Hepatocyte (in vitro differentiated cells): ENCODE measurements around the gene RPN2. TPM values are rescaled to one million over a fixed set of nuclear protein-coding genes. Genes with fewer than 3 reads are reported as not detected.

Source experiments
- DNase-seq: peaks from one replicate; pipeline ENCODE4 v3.0.0-alpha.2; 2016; ENCODE audit warnings: low spot score
- H2AFZ ChIP-seq: fragments of 200-600 bp; sonication (generic); 2 replicates; pipeline ENCODE4 v1.6.0; 2016; ENCODE audit warnings: antibody characterized with exemption, mild to moderate bottlenecking
- H3K27ac ChIP-seq: fragments of 200-600 bp; sonication (generic); 2 replicates; pipeline ENCODE4 v1.5.1; 2016; ENCODE audit warnings: mild to moderate bottlenecking
- H3K27me3 ChIP-seq: fragments of 200-600 bp; sonication (generic); 2 replicates; pipeline ENCODE4 v1.6.1; 2016
- H3K36me3 ChIP-seq: fragments of 200-600 bp; sonication (generic); replicated peaks from 2 replicates; pipeline ENCODE4 v1.5.1; 2016; ENCODE audit warnings: low read depth; ENCODE audit not compliant: insufficient read depth
- H3K4me1 ChIP-seq: fragments of 200-600 bp; sonication (generic); 2 replicates; pipeline ENCODE4 v1.5.1; 2016; ENCODE audit warnings: mild to moderate bottlenecking, moderate library complexity; ENCODE audit not compliant: insufficient read depth
- H3K4me2 ChIP-seq: fragments of 200-600 bp; sonication (generic); 2 replicates; pipeline ENCODE4 v1.6.0; 2016
- H3K4me3 ChIP-seq: fragments of 200-600 bp; sonication (generic); 2 replicates; pipeline ENCODE4 v1.5.1; 2016; ENCODE audit warnings: mild to moderate bottlenecking
- H3K79me2 ChIP-seq: fragments of 200-600 bp; sonication (generic); 2 replicates; pipeline ENCODE4 v1.6.0; 2017; ENCODE audit warnings: mild to moderate bottlenecking
- H3K9me2 ChIP-seq: fragments of 200-600 bp; sonication (generic); replicated peaks from 2 replicates; pipeline ENCODE4 v1.6.0; 2017; ENCODE audit warnings: mild to moderate bottlenecking; ENCODE audit not compliant: insufficient read depth
- H3K9me3 ChIP-seq: fragments of 200-600 bp; sonication (generic); 2 replicates; pipeline ENCODE4 v1.5.1; 2016; ENCODE audit warnings: low read depth, mild to moderate bottlenecking
- H4K20me1 ChIP-seq: fragments of 200-600 bp; sonication (generic); 2 replicates; pipeline ENCODE4 v1.6.0; 2016; ENCODE audit warnings: mild to moderate bottlenecking; ENCODE audit not compliant: insufficient read depth, poor library complexity, severe bottlenecking
- CTCF ChIP-seq: fragments of 200-600 bp; sonication (generic); IDR thresholded peaks from 2 replicates; pipeline ENCODE4 v1.5.1; 2016; ENCODE audit warnings: antibody characterized with exemption, mild to moderate bottlenecking; ENCODE audit not compliant: poor library complexity
- EZH2 ChIP-seq: fragments of 200-600 bp; sonication (generic); IDR thresholded peaks from 2 replicates; pipeline ENCODE4 v1.6.1; 2016; ENCODE audit warnings: antibody characterized with exemption, mild to moderate bottlenecking, borderline replicate concordance
- EZH2phosphoT487 ChIP-seq: fragments of 200-600 bp; sonication (generic); IDR thresholded peaks from one replicate; pipeline ENCODE4 v1.6.1; 2018; ENCODE audit warnings: antibody characterized with exemption, mild to moderate bottlenecking, low read depth, moderate library complexity; ENCODE audit not compliant: unreplicated experiment, severe bottlenecking
- WGBS: methylation state at CpG from one replicate; pipeline ENCODE4 v1.1.6; 2016; ENCODE audit warnings: low lambda C conversion rate; ENCODE audit errors: missing lambda C conversion rate; 5-methylcytosine and 5-hydroxymethylcytosine counted together
- polyA plus RNA-seq: library from polyadenylated mRNA; unstranded; fragments of >200 nt; fragmentation: Nextera tagmentation; extraction: Ambion mirVana; gene quantifications from 2 replicates; pipeline ENCODE4 v1.2.1, GENCODE V29; 2016
- total RNA-seq: library from RNA; depleted of rRNA; stranded (reverse); fragments of >200 nt; gene quantifications from 2 replicates; pipeline ENCODE4 v1.2.3, GENCODE V29; 2014

Gene RPN2
- total and polyA plus RNA-seq, 2 experiments from 2014 or later = 325 to 350 TPM

GRCh38 chr20:37249304-37249703 is 70.2 kb downstream of the RPN2 start:
- Histone ChIP-seq H3K79me2 (no peaks in the 10 kb centered on the region), H2AFZ (no peak overlapping the region), H3K27ac (no peak overlapping the region), H4K20me1 (no peaks in the 10 kb centered on the region), H3K9me3 (no peaks in the 10 kb centered on the region), H3K9me2 (no peaks in the 10 kb centered on the region), H3K4me3 (no peak overlapping the region), H3K4me2 (no peak overlapping the region), H3K27me3 (no peaks in the 10 kb centered on the region), H3K36me3 (no peaks in the 10 kb centered on the region), H3K4me1 (no peaks in the 10 kb centered on the region)
- 98% methylated on average over 2 of the region's 2 CpGs for whole genome bisulfite sequencing
- DNase-seq = no peak
- TF ChIP-seq CTCF = no peak
- no peak for TF ChIP-seq EZH2phosphoT487
- TF ChIP-seq EZH2 = no peak

- TF ChIP-seq EZH2 (no peak), EZH2phosphoT487 (no peak)
- H2AFZ ChIP-seq = no peak overlapping the region
Observed at GRCh38 chr20:37251825-37252477, 72.8 kb downstream of the RPN2 start.

GRCh38 chr20:37253087-37253486 is 74.0 kb downstream of the RPN2 start:
- H3K4me2 ChIP-seq = no peak overlapping the region
- no peaks in the 10 kb centered on the region for H3K36me3 ChIP-seq
- H3K27me3 ChIP-seq = no peaks in the 10 kb centered on the region
- no peak for DNase-seq
- no peaks in the 10 kb centered on the region for H4K20me1 ChIP-seq
- no peaks in the 10 kb centered on the region for H3K9me2 ChIP-seq
- no peak overlapping the region for H3K27ac ChIP-seq
- no peaks in the 10 kb centered on the region for H3K9me3 ChIP-seq
- H3K4me3 ChIP-seq = no peak overlapping the region
- H3K79me2 ChIP-seq = no peaks in the 10 kb centered on the region
- H3K4me1 ChIP-seq = no peaks in the 10 kb centered on the region
- no peak for TF ChIP-seq CTCF
- TF ChIP-seq EZH2phosphoT487 = no peak
- no peak for TF ChIP-seq EZH2
- WGBS = 96% methylated on average over 12 of the region's 12 CpGs
- no peak overlapping the region for H2AFZ ChIP-seq

More at GRCh38 chr20:37251825-37252477, 72.8 kb downstream of the RPN2 start:
- Histone ChIP-seq H3K27me3 (no peaks in the 10 kb centered on the region), H3K4me3 (no peak overlapping the region), H3K36me3 (no peaks in the 10 kb centered on the region), H3K27ac (no peak overlapping the region), H3K79me2 (no peaks in the 10 kb centered on the region), H3K4me1 (no peaks in the 10 kb centered on the region), H3K4me2 (no peak overlapping the region), H4K20me1 (no peaks in the 10 kb centered on the region), H3K9me3 (no peaks in the 10 kb centered on the region), H3K9me2 (no peaks in the 10 kb centered on the region)
- no peak for DNase-seq
- WGBS = 53% methylated on average over 15 of the region's 15 CpGs

GRCh38 chr20:37254114-37254878 is 75.2 kb downstream of the RPN2 start:
- Histone ChIP-seq H3K36me3 (no peaks in the 10 kb centered on the region), H2AFZ (no peak overlapping the region), H3K4me3 (no peak overlapping the region), H3K27ac (no peak overlapping the region), H3K27me3 (no peaks in the 10 kb centered on the region), H4K20me1 (no peaks in the 10 kb centered on the region), H3K9me3 (no peaks in the 10 kb centered on the region), H3K79me2 (no peaks in the 10 kb centered on the region), H3K4me2 (no peak overlapping the region), H3K4me1 (no peaks in the 10 kb centered on the region), H3K9me2 (no peaks in the 10 kb centered on the region)
- no peak for TF ChIP-seq EZH2
- no peak for DNase-seq
- WGBS = 92% methylated on average over 7 of the region's 7 CpGs
